Left cardiac atrium (tissue), 4 donors: ENCODE data around the gene LBHD1. TPM values are rescaled to one million over a fixed set of nuclear protein-coding genes. Genes with fewer than 3 reads are reported as not detected.
"Not testable (repeated sequence)": the region's sequence is repeated elsewhere in the genome, so short reads cannot be mapped to it uniquely, and the experiment has no call there.

Experiments used
- ATAC-seq, 2 donors: fragments of 200-7000 bp; cut with Tn5 transposase; one replicate each; pipeline ENCODE4 v1.9.1; 2020; ENCODE audit warnings: mild to moderate bottlenecking in 2 of 2, moderate library complexity in 2 of 2
- DNase-seq: peaks from one replicate; pipeline ENCODE4 v3.0.0-alpha.2; 2020
- intact Hi-C, 2 donors: fragments of 100-400 bp; cut with DNase I; formaldehyde crosslinking; loops; one replicate each; pipeline versions ENCODE4 v1.14.1 to v1.15.1; 2022 to 2023
- total RNA-seq, 2 donors: library from RNA; stranded (reverse); fragmentation: NEBNext Ultra II Directional; extraction: Animal tissue kit (Norgen Biotek cat#: 25700); gene quantifications; one replicate each; pipeline ENCODE4 v1.2.1, GENCODE V29; 2021
- donor health status: DM: no; HTN: yes; CAD: no.
- donor health status: DM: no; HTN: yes; CAD: no; lungs with severe emphysema.
- donor health status: DM: yes; HTN: yes; CAD: no.
- donor health status: Dilated cardiomyopathy.

LBHD1 gene
- total RNA-seq, 2 donors from 2014 or later = 4.0 to 4.1 TPM

DNA sequence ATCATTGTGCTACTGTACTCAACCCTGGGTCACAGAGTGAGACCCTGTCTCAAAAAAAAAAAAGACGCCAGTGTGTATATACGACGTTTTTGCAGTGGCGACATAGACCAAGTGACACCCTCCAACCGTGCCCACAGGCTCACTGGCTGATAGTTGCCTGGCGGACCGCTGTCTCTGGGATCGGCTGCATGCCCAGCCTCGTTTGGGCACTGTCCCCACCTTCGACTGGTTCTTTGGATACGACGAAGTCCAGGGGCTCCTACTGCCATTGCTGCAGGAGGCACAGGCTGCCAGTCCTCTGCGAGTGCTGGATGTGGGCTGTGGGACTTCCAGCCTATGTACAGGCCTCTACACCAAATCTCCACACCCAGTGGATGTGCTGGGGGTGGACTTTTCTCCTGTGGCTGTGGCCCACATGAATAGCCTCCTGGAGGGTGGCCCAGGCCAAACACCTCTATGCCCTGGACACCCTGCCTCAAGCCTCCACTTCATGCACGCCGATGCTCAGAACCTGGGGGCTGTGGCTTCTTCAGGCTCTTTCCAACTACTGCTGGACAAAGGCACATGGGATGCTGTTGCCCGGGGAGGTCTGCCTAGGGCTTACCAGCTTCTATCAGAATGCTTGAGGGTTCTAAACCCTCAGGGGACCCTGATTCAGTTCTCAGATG is 5.7 kb downstream of the LBHD1 start:
- no peak for DNase-seq
- intact Hi-C loops = no loop called here
- ATAC-seq = no peak

DNA sequence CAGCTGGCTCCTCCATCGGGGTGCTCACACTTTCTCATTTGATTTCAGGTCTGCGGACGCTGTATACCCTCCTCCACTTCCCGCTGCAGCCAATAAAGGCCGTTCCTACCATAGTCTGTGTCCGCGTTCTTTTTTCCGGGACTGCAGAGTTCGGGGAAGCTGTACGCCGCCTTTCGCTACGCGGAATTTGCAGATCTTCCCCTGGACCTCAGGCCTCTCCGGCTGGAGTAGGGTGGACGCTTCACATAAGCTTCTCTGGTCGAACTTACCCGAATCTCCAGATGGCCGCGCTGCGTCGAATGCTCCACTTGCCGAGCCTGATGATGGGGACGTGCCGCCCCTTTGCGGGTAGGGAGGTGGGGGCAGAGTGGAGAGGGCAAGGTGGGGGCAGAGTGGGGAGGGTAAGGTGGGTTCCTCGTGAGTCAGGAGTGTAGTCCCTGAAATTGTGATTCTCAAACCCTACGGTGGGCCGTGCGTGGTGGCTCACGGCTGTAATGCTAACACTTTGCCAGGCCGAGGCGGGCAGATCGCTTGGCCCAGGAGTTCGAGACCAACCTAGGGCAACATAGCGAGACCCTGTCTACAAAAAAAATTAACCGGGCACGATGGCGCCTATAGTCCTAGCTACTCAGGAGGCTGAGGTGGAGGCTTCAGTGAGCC is 6.3 kb downstream of the LBHD1 start:
- ATAC-seq = peak; percentile 51 to 52
- intact Hi-C loops = no loop called here
- peak; percentile 57 for DNase-seq

DNA sequence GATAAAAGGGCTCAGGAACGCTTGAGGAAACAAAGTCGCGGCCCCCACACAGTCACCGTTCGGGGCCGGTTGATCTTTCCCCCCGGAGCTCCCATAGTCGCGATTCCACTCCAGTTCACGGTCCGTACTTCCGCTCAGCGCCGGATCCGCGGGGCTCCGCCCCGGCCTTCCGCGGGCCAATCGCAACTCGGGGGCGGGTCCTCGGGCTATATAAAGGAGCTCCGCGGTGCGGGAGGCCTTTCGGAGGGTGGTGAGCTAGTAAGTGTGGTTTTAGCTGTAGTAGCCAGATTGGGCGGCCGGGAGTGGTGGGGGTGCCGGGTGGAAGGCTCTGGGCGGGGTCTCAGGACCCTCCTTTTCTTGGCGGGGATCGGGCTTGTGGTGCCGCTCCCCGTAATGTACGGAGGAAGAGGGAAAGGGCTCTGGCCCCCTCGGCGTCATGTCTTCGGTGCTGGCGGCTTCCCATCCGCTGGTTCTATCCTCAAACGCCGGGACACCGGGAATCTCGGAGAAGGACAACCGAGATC is 6.9 kb downstream of the LBHD1 start, which contains the start of the genes C11orf98 and CSKMT:
C11orf98 (minus strand) TSS at position 136 of the 524 bp plus-strand sequence; CDS start at position 95, 41 bp downstream.
CSKMT (plus strand) TSS at position 238 of the 524 bp plus-strand sequence. CDS start 568 bp downstream, outside the sequence.
- intact Hi-C loops = no loop called here
- DNase-seq = peak; percentile 95
- peak; percentile 97 to 98 for ATAC-seq

DNA sequence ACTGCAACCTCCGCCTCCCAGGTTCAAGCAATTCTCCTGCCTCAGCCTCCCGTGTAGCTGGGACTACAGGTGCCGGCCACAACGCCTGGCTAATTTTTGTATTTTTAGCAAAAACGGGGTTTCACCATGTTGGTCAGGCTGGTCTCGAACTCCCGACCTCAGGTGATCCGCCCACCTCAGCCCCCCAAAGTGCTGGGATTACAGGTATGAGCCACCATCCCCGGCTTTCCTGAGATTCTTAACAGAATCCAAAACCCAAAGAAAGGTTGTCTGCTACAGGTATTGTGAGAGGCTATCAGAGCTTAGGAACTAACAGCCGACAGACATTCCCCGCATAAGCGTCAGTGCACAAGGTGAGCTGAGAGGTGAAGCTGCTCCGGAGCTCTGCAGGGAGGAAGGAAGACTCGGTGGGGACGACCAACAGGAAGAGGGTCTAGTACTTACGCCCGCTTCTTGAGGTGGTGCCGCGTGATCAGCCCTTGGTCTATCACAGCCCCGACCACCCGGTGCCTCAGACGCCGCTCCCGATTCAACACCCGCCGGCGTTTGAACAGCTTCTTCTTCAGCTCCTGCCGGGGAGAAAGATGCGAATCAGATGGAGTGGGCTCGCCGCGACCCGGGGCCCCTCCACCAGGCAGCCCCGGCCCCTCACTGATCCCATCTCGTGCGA is 7.5 kb downstream of the LBHD1 start:
- no peak for DNase-seq
- intact Hi-C loops = no loop called here
- ATAC-seq = peak; percentile 41 to 54

DNA sequence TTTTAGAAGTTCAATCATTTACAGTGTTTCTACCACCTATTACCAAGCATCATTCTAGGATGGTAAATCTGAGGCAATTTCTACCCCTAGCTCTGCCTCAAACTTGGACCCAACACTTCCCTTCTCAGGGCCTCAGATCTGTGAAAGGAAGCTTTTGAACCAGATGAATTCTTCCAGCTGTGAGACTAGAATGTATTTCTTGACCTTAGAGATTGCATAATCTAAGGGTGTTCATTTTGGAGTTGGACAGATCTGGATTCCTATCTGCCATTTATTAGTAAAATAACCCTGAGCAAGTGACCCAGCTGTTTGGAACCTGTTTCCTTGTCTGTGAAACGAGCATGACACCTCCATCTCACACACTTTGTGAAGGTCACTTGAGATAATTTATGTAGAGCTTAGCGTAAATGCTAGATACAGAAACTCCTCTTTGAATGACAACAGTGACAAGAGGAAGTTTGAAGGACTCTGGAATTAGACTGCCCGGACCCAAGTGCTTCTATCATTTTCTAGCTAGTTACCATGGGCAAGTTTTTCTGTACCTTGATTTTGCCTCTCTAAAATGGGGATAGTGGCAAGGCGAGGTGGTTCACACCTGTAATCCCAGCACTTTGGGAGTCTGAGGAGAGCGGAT is 15.2 kb downstream of the LBHD1 start:
- no peak for DNase-seq
- ATAC-seq = no peak
- intact Hi-C loops = no loop called here

DNA sequence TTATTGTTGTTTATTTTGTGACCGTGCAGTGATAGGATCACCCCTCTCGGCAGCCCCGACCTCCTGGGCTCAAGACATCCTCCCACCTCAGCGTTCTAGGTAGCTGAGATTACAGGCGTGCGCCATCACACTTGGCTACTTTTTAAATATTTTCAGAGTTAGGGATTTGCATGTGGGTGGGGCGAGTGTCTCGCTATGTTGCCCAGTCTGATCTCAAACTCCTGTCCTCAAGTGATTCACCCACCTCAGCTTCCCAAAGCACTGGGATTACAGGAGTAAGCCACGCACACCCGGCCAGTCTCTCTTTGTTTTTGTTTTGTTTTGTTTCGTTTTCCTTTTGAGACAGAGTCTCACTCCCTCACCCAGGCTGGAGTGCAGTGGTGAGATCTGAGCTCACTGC is 17.8 kb downstream of the LBHD1 start:
- no peak for ATAC-seq
- no peak for DNase-seq
- intact Hi-C loops = no loop called here

DNA sequence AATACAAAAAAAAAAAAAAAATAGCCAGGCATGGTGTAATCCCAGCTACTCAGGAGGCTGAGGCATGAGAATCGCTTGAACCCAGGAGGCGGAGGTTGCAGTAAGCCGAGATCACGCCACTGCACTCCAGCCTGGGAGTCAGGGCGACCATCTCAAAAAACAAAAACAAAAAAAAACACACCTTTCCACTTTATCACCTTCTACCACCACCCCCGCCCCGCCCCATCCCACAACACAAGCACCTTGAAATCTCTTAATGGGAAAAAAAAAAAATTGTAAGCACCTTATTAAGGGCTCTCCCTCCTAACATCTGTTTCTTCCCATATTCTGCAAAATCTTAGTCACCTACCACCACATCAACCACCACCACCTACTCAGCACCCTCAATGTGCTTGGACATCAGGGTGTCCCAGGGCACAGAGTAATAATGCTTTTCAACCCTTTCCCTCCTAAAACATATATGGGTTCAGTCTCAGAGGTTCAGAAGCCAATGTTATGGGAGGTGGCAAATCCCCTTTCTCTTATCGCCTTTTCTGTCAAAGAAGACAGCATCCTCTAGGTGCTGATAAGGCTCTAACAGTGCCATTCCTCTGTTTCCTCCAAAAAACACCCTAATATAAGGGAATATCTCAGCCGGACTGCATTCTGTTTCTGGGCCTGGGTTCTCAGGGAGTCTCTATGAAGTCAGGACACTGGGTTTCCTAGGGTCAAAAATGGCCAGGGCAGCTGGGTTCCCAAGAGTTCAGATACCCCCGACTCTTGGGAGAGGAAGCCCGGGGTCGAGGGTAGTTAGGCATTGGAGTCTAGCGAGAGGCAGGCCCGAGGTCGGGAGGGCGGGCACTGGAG is 19.7 kb downstream of the LBHD1 start:
- ATAC-seq (no peak), DNase-seq (no peak)
- intact Hi-C loops = no loop called here

DNA sequence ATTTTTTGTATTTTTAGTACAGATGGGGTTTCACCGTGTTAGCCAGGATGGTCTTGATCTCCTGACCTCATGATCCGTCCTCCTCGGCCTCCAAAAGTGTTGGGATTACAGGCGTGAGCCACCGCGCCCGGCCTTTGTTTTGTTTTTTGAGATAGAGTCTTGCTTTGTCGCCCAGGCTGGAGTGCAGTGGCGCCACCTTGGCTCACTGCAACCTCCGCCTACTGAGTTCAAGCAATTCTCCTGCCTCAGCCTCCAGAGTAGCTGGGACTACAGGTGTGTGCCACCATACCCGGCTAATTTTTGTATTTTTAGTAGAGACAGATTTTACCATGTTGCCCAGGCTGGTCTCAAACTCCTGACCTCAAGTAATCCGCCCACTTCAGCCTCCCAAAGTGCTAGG is 21.8 kb downstream of the LBHD1 start:
- DNase-seq, intact Hi-C loops, ATAC-seq: not testable (repeated sequence)

DNA sequence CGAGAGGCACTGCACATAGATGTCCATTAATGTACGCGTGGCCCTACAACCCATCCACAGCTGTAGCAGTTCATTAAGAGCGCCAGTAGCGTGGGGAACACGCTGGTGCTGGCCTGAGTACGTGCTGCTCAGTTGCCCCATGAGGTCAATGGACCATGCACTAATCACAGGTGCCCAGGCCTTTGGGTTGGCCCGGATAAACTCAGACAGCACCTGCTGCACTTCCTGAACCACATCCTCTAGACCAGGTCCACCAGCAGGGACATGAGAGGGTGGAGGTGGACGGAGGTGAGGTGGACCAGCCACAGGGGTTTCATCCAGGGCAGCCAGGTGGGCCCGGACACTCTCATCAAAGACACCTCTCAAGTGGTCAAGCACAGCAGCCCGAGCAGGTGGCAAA is 22.6 kb downstream of the LBHD1 start:
- intact Hi-C loops = no loop called here
- no peak for ATAC-seq

DNA sequence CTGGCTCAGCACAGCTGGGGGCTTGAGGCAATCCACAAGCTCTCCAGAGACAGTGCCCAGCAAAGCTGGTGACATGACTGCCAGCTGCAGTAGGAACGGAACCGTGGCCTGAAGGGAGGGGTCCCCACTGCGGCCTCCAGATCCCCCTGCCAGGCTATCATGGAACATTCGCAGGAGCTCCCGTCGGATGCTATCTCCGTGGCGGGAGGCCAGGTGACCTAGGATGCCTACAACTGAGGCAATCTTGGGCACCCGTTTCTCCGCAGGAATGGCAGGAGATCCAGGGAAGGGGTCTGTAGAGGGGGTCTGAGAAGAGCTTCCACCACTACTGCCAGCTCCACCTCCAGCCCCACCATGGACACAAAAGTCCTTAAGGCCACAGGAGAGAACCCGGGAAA is 23.1 kb downstream of the LBHD1 start:
- no peak for DNase-seq
- intact Hi-C loops = no loop called here
- no peak for ATAC-seq

More for the DNA sequence above, 22.6 kb downstream of the LBHD1 start:
- no peak for DNase-seq

DNA sequence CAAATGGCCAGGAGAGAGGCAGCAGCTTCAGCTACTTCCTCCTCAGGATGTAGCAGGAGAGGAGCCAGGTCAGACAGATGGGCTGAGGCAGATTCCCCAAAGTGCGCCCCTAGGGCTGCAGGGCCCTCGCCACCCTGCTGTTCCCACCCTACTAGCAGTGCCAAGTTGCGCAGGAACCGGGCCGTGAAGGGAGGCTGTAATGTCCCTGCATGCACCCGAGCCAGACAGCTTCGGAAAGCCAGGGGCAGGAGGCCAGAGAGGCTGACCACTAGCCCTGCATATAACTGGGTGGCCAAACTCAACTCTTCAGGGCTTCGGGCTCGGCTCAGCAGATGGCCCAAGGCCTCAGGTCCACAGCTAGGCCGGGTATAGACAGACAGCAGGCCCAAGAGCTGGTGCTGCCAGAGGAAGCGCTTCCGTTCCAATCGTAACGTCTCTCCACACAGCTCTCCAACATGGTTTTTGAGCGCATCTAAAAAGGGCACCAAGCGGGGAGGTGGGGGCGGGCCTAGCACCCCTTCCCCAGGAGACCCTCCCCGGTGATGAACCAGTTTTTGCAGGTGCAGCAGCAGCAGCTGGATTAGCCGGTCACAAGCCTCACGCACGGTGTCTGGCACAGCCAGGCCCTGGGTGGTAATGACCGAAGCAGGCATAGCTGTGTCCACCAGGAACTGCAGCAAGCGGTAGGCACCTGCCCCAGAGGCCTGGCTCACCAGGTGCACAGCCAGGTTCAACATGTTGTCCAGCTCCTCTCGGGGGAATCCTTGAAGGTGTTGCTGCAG is 23.7 kb downstream of the LBHD1 start:
- DNase-seq (no peak), ATAC-seq (no peak)
- intact Hi-C loops = no loop called here

DNA sequence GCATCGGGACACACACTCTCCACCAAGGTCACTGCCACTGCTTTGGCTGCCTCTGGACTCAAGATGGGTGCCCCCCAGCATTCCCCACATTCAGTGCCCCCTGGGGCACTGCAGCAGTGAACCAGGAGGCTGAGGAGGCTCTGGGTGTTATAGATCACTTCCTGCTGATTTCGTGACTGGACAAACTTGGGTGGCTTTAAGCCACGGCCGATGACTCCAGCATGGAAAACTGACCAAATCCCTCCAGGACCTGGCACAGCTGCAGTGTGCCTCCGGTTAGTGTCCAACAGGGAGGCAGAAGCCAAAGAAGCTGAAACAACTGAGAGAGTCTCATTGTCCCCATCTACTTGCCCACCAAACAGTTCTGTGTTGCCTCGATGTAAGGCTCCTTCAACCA is 24.5 kb downstream of the LBHD1 start:
- intact Hi-C loops = no loop called here
- no peak for ATAC-seq
- no peak for DNase-seq

DNA sequence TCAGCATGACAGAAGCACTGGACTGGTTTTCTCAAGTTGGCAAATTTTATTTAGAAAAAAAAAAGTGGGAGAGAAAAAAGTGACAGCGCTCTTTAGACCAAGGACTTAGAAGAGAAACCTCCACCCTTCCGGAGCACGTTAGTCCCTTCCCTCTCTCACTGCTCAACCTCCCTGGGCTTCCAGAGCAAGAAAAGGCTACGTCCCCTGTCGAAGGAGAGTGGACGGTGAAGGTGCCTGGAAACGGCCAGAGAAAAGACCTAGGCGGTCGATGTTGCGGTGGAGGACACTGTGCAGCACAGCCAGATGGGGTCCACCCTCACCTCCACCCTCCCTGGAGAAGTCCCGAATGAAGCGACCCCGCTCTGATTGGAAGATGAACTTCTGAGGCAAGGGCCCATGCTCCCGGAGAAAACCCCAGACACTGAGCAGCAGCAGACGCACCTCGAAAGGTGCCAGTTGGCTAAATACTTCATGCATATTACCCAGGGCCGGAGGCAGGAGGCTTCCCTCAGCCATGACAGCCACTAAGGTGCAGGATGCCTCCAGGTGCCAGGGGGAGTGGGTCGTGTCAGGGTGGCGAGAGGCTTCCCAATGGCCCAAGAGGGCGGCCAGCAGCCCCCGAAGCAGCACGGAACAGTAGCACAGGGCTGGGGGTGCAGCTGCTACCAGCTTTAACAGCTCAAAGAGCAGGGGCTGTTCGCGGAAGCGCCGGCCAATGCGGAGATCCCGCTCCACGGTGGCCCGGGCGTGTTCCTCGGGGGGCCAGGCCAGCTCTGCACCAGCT is 25.1 kb downstream of the LBHD1 start:
- ATAC-seq (no peak), DNase-seq (peak; percentile 31)
- intact Hi-C loops = no loop called here

DNA sequence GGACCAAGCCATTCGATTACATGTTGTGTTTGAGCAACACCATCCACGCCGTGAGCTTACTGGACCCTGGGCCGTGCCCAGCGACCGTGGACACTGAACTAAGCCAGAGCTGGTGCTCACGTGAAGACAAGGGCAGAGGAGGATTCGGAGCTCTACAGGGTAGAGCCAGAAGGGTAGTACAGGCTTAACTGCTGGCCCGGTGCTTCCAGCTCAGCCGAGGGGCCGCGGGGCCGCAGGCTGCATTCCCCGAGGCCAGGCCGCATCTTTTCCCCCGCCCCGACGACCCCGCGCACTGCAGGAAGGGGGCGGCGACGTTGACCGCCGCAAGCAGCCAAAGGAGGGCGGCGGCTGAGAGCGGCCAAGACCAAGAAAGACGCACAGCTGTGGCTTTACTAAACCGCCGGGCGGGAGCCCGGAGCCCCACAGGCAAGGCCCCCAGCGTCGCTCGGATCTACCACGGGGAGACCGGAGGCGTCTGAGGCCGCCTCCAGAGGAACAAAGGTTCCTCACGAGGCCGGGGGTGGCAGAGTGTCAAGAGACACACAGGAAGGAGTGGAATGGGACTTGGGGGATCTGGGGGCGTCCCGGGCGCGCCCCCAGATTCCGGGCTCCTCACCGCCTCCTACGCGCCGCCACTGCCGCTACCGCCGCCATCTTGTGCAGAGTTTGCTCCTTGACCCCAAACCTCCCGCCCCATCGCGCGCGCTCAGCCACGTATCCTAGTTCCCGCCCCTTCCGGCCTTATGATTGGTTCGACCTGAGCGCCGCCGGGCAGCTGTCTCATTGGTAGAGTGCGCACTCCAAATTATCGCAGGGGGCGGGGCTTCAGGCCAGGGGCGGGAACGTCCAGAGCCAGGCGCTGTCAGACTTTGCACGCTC is 25.9 kb downstream of the LBHD1 start, which contains the start of gene GANAB:
GANAB (minus strand) TSS at position 668 of the 879 bp plus-strand sequence; CDS start at position 654, 14 bp downstream.
- DNase-seq (peak; percentile 100), ATAC-seq (peak; percentile 98)
- intact Hi-C loops = no loop called here

DNA sequence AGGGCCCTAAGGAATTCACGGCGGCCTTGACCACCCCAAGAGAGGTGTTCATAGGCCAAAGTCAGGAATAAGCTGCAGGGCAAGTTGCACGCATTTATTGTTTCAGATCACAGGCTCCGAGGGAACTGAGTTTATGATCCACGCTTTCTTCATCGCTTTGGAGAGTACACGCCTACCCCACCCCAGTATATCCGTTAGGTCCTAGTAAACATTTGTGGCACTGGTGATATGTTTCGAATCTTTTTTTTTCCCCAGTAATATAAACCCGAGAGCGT is 26.5 kb downstream of the LBHD1 start:
- ATAC-seq (no peak), DNase-seq (no peak)
- intact Hi-C loops = no loop called here

DNA sequence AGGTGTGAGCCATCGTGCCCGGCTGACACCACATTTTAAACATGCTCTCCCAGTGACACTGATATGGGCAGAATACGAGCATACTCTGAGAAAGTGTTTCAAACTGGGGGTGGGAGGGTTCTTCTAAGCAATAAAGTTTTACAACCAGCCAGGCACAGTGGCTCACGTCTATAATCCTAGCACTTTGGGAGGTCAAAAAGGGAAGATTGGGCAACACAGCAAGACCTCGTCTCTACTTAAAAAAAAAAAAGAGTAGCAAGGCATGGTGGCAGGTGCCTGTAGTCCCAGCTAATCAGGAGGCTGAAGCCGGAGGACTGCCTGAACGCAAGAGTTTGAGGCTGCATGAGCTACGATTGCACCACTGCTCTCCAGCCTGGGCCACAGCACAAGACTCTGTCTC is 27.8 kb downstream of the LBHD1 start:
- DNase-seq (no peak), ATAC-seq (no peak)
- intact Hi-C loops = no loop called here
